ENCODE measurements around the gene CDC42EP4. TPM values are rescaled to one million over a fixed set of nuclear protein-coding genes. Genes with fewer than 3 reads are reported as not detected.

CDC42EP4 gene
- total RNA-seq, 1 donor from 2014 or later = 0.86 TPM

DNA sequence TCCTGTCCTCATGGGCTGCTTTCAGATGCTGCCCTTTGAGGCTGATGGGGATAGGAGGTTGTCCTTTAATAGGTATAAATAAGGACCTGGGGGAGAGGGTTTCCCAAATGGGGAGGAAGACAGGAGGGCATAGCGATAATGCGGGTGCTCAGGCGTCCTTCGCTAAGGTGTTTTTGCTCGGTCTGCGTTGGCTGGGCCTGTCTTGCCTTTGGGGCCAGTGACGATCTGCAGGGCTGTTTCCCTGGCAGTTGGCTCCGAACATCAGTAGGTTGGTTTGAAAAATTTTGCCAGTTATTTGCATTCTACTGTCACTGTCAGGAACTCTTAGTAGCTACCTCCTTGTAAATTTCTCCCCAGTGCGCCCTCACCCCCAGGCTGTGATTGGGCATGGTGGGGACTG lies 37.8 kb upstream of the CDC42EP4 start:
- no peaks in the 10 kb centered on the region for H3K9me3 Mint-ChIP-seq
- intact Hi-C loops (cut with micrococcal nuclease) = no loop called here
- H3K27ac Mint-ChIP-seq = no peak overlapping the region
- H3K27me3 Mint-ChIP-seq = no peaks in the 10 kb centered on the region
- H3K36me3 Mint-ChIP-seq (ENCODE audit: low read depth) = no peaks in the 10 kb centered on the region
- DNase-seq = no peak
- H3K4me1 Mint-ChIP-seq = no peaks in the 10 kb centered on the region
- no peak overlapping the region for H3K4me3 Mint-ChIP-seq

DNA sequence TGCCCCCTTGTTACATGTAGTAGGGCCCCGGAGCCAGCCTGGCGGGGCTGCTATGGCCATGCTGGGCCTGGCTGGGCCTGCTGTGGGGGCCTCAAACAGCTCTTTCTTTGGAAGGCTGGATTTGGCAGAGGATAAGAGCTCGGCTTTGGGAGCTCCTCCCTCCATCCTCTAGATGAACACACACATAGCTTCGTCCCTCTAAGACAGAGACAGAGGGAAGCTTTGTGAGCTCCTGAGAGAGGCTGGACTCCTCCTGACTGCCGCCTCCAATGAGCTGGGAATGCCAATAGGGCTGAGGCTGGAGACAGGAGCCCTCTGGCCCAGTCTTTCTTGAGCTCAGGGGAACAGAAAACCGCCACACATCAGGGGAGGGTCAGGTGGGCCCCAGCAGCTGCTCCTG lies 37.3 kb upstream of the CDC42EP4 start:
- H3K36me3 Mint-ChIP-seq (ENCODE audit: low read depth) = no peaks in the 10 kb centered on the region
- H3K4me1 Mint-ChIP-seq = no peaks in the 10 kb centered on the region
- H3K4me3 Mint-ChIP-seq = no peak overlapping the region
- no peak for DNase-seq
- H3K27me3 Mint-ChIP-seq = no peaks in the 10 kb centered on the region
- H3K27ac Mint-ChIP-seq = no peak overlapping the region
- intact Hi-C loops (cut with micrococcal nuclease) = no loop called here
- H3K9me3 Mint-ChIP-seq = no peaks in the 10 kb centered on the region

DNA sequence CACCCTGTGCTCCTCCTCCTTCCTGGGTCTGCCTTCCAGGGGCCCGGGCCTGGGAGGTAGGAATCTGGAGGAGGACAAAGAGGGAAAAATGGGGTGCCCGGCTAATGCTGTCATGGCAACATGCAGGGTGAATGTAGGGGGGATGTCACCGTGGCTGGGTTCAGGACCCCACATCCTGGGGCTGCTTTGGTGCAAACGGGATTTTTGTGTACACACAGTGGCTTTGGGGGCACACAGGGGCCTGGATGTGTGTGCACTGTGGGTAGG lies 37.0 kb upstream of the CDC42EP4 start:
- Mint-ChIP-seq H3K4me1 (no peaks in the 10 kb centered on the region), H3K36me3 (ENCODE audit: low read depth) (no peaks in the 10 kb centered on the region), H3K27me3 (no peaks in the 10 kb centered on the region), H3K27ac (no peak overlapping the region), H3K4me3 (no peak overlapping the region), H3K9me3 (no peaks in the 10 kb centered on the region)
- DNase-seq = no peak
- intact Hi-C loops (cut with micrococcal nuclease) = no loop called here

DNA sequence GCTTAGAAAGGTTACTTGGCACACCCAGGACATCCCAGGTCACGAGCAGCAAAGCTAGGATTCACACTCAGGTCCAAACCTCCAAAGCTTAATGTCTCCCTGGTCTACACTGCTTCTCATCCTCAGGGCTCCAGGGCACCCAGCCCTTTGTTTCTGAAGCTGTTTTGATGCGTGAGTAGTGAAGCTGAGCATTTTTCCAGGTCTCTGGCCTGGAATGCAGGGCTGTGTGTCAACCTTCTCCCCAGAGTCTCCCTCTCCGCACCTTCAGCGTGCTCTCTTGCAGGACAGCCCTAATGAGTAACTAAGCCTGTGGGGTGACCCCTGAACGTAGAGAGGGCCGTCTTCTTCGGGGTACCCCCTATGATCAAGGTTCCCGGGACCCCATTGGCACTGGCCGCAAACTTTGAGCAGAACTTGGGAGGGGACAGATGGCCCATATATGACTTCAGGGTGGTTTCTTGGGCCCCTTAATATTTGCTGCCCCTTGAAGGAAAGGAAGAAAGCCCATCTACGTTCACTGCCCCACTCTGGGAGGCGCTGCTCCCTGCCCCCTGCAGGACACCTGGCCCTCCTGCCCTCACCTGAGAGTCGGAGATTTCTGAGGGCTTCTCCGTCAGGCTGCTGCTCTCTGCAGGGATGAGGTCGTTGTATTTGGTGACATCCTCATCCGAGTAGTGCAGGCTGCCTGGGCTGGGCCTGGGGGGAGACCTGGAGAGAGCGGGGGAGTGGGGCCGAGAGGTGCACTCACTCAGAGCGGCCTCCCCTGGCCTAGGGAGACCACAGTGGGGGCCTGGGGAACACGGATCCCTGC lies 36.4 kb upstream of the CDC42EP4 start:
- Mint-ChIP-seq H3K4me1 (no peaks in the 10 kb centered on the region), H3K36me3 (ENCODE audit: low read depth) (no peaks in the 10 kb centered on the region), H3K27me3 (no peaks in the 10 kb centered on the region), H3K4me3 (no peak overlapping the region), H3K9me3 (no peaks in the 10 kb centered on the region), H3K27ac (no peak overlapping the region)
- intact Hi-C loops (cut with micrococcal nuclease) = no loop called here
- no peak for DNase-seq

DNA sequence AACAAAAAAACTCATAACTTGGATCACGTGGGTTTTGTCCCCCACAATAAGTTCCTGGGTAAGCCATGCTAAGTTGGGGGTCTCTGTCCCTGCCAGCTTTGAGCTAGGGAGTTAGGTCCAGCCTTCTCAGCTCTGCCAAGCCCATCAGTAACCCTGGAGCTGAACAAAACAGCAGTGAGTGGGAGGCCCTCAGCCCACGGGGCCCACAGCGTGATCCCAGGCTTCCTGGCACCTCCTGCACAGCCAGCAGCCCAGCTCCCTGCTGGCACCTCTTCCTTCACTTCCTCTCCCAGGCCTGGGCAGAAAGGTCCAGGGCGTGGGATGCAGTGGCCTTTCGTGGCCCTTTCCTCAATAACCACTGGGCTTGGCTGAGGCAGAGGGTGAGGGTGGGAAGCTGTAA lies 35.5 kb upstream of the CDC42EP4 start:
- H3K27me3 Mint-ChIP-seq = no peaks in the 10 kb centered on the region
- no peaks in the 10 kb centered on the region for H3K9me3 Mint-ChIP-seq
- H3K4me1 Mint-ChIP-seq = no peaks in the 10 kb centered on the region
- H3K27ac Mint-ChIP-seq = no peak overlapping the region
- no peak for DNase-seq
- intact Hi-C loops (cut with micrococcal nuclease) = no loop called here
- H3K4me3 Mint-ChIP-seq = no peak overlapping the region
- H3K36me3 Mint-ChIP-seq (ENCODE audit: low read depth) = no peaks in the 10 kb centered on the region

DNA sequence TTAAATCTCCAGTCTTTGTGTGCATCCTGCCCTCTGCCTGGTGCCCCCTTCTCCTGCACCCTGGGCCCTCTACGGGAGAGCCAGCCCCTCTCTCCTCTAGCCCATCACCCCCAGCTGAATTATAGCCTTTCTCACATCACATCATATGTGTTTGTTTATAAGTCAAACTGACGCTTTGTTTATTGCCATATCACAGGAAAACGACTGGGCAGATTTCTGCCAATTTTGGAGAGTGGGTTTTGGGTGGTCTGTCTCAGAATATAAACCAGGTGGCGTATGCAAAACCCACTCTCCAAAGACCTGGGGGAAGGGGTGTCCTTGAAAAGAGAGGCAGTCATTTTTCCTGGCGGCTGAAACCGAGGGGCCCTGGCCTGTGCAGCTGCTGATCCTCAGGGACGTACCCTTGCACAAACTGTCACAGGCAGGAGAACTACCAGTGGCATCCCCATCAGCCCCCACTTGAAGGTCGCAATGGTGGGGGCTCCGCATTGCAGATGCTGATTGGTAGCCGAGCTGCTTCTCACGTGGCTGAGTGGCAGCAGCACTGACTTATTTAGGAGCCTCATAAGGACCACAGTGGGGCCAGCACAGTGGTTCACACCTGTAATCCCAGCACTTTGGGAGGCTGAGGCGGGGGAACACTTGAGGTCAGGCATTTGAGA lies 34.8 kb upstream of the CDC42EP4 start:
- DNase-seq = no peak
- Mint-ChIP-seq H3K4me3 (no peak overlapping the region), H3K4me1 (no peaks in the 10 kb centered on the region), H3K36me3 (ENCODE audit: low read depth) (no peaks in the 10 kb centered on the region), H3K27me3 (no peaks in the 10 kb centered on the region), H3K27ac (no peak overlapping the region), H3K9me3 (no peaks in the 10 kb centered on the region)
- intact Hi-C loops (cut with micrococcal nuclease) = no loop called here

DNA sequence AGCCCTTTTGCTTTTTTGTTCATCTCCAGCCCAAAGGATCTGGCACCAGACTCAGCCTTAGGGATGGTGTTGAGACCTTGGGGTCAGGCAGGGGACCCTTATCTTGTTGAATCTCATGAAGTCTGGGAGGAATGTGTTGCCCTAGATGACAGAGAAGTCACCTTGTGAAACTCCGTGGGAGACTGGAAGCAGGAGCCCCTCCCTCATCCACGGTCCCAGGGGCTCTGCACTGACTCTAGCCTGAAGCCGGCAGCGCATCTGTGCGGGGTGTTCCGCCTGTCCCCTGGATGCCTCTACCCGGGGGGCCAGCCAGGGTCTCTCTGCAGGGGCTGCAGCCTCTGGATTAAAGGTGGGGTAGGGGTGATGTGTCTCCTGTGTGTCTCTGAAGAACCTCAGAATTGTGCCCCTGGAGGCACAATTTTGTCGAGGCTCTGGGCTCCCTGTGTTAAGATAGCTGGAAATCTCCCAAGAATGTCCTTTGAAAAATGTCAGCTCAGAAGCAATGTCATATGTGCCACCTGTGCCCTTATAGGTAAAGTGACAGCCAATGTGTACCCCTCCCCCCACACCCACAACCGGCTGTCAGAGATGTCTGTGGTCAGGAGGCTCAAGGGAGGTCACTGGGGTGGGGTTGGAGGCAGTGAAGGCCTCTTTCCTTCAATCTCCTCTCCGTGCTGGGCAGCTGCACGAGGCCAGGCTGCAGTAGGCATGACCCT lies 32.1 kb upstream of the CDC42EP4 start:
- H3K4me3 Mint-ChIP-seq = no peak overlapping the region
- DNase-seq = no peak
- no peaks in the 10 kb centered on the region for H3K27me3 Mint-ChIP-seq
- H3K9me3 Mint-ChIP-seq = no peaks in the 10 kb centered on the region
- no peaks in the 10 kb centered on the region for H3K36me3 Mint-ChIP-seq (ENCODE audit: low read depth)
- intact Hi-C loops (cut with micrococcal nuclease) = no loop called here
- peaks cover 2% of the 10 kb centered on the region for H3K4me1 Mint-ChIP-seq
- no peak overlapping the region for H3K27ac Mint-ChIP-seq

DNA sequence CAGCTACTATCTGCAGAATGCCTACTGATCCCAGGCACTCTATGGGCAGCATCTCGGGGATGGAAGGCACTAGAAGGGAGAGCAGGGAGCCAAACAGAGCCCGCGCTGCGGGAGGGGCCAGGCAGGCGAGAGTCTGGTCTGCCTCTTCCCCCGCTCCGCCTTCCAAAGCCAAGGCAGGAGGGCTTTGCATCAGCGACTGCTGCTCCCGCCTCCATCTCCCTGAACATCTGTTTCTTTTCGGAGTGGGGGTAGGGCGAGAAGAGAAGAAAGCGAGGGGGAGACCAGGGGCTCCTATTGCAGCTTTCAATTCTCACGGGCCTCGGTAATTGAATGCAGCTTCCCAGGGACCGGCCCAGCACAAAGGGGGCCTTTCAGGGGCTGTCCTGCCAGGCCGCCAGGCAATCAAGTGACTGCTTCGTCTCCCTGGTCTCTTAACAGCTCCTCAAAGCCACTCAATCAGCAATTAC lies 31.4 kb upstream of the CDC42EP4 start:
- no peaks in the 10 kb centered on the region for H3K36me3 Mint-ChIP-seq (ENCODE audit: low read depth)
- H3K27me3 Mint-ChIP-seq = no peaks in the 10 kb centered on the region
- intact Hi-C loops (cut with micrococcal nuclease) = no loop called here
- no peak overlapping the region for H3K27ac Mint-ChIP-seq
- no peak for DNase-seq
- no peak overlapping the region for H3K4me3 Mint-ChIP-seq
- peaks cover 2% of the 10 kb centered on the region for H3K4me1 Mint-ChIP-seq
- no peaks in the 10 kb centered on the region for H3K9me3 Mint-ChIP-seq

DNA sequence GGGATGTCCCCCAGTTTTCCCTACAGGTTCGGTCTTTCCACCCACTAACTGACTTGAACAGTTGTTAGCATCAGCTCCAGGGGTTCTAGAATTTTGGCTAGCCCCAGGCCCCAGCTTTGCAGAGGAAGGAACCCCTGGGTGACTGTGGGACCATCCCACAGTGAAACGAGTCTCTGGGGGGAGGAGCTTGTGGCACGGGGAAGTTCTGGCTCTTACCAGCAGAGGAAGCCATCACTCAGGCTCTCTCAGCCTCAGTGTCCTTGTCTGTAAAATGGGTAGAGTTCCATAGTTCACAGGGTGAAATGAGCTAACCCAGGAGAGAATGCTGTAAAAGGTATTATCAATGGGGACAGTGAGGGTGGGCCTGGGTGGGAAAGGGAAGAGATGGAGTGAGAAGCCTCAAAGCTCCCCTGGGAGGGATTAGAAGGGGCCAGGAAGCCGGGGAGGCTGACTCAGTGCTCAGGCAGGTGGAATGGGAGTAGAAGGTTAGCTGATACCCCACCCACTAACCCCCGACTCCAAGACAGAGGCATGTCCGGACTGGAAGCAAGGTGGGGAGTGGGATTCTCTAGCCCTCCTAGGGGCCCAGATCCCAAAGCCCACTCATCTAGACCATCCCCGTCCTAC lies 30.9 kb upstream of the CDC42EP4 start:
- no peak overlapping the region for H3K27ac Mint-ChIP-seq
- no peaks in the 10 kb centered on the region for H3K9me3 Mint-ChIP-seq
- peaks cover 2% of the 10 kb centered on the region for H3K4me1 Mint-ChIP-seq
- no peak for DNase-seq
- intact Hi-C loops (cut with micrococcal nuclease) = no loop called here
- no peak overlapping the region for H3K4me3 Mint-ChIP-seq
- no peaks in the 10 kb centered on the region for H3K27me3 Mint-ChIP-seq
- no peaks in the 10 kb centered on the region for H3K36me3 Mint-ChIP-seq (ENCODE audit: low read depth)

DNA sequence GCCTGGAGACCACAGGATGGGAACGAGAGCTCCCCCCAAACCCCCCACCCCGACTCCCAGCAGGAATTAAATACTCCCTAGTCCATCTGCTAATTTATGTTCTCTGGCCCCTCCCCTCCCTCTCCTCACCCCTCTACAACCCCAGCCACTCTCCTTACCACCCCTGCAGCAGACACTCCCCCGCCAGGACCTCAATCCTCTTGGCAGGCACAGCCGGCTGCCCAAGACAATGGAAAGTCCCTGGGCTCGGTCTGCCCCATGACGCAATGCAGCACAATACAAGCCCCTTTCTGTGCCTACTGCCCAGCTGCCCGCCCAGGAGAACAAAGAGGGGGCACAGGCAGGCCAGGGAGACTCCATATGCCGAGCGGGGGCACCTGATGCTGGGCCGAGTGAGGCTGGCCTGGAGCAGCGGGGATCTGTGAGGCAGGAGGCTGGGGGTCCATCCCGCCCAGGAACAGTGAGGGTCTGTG lies 30.3 kb upstream of the CDC42EP4 start:
- H3K4me3 Mint-ChIP-seq = no peak overlapping the region
- intact Hi-C loops (cut with micrococcal nuclease) = no loop called here
- H3K4me1 Mint-ChIP-seq = peaks cover 2% of the 10 kb centered on the region
- no peaks in the 10 kb centered on the region for H3K27me3 Mint-ChIP-seq
- no peaks in the 10 kb centered on the region for H3K9me3 Mint-ChIP-seq
- no peak for DNase-seq
- no peak overlapping the region for H3K27ac Mint-ChIP-seq
- H3K36me3 Mint-ChIP-seq (ENCODE audit: low read depth) = no peaks in the 10 kb centered on the region

DNA sequence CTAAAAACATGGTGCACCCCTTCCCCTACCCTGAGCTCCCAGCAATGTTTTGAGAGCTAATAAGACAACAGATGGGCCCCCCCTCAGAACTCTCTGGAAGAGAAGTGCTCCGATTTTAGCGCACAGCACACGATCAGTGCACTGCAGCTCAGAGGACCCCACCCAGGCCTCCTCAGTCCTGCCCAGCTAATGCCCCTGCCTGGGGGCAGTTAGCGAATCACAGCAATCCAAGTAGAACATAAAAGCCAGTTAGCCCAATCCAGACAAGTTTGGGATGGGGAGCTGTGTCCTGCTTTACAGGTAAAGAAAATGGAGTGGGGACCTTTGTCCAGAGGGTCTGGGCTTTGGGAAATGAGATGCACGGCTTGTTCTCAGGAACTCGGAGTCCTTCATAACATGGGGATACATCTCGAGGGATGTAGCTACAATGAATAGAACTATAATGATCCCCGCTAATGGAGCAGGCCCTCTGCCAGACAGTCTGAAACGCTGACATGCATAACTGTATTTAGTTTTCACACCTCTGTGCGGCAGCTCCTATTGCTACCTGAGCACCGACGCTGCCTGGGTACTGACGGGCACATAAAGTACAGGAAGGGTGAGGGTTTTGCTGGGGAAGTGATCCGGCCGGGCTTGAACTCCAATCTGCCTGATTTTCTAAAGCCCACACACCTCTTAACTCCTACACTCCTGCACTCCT lies 29.7 kb upstream of the CDC42EP4 start:
- intact Hi-C loops (cut with micrococcal nuclease) = no loop called here
- DNase-seq = no peak
- Mint-ChIP-seq H3K4me1 (peaks cover 2% of the 10 kb centered on the region), H3K9me3 (no peaks in the 10 kb centered on the region), H3K27ac (no peak overlapping the region), H3K27me3 (no peaks in the 10 kb centered on the region), H3K36me3 (ENCODE audit: low read depth) (no peaks in the 10 kb centered on the region), H3K4me3 (no peak overlapping the region)

DNA sequence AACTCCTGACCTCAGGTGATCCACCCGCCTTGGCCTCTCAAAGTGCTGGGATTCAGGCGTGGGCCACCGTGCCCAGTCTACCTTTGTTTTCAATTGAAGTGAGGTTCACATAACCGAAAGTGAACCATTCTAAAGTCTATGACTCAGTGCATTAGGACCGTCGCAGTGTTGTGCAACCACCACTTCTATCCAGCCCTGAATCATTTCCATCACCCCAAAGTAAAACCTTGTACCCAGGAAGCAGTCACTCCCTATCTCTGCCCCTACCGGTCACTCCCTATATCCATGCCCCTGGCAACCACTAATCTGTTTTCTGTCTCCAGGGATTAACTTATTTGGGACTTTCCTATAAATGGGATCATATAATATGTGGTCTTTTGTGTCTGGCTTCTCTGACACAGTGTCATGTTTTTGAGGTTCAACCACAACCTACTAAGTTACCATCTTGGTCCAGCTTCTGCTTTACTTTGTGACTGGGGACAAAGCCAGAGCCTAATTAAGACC lies 28.3 kb upstream of the CDC42EP4 start:
- Mint-ChIP-seq H3K9me3 (no peaks in the 10 kb centered on the region), H3K36me3 (ENCODE audit: low read depth) (no peaks in the 10 kb centered on the region), H3K27ac (no peak overlapping the region), H3K4me1 (peaks cover 2% of the 10 kb centered on the region), H3K4me3 (no peak overlapping the region), H3K27me3 (no peaks in the 10 kb centered on the region)
- no peak for DNase-seq
- intact Hi-C loops (cut with micrococcal nuclease) = no loop called here

DNA sequence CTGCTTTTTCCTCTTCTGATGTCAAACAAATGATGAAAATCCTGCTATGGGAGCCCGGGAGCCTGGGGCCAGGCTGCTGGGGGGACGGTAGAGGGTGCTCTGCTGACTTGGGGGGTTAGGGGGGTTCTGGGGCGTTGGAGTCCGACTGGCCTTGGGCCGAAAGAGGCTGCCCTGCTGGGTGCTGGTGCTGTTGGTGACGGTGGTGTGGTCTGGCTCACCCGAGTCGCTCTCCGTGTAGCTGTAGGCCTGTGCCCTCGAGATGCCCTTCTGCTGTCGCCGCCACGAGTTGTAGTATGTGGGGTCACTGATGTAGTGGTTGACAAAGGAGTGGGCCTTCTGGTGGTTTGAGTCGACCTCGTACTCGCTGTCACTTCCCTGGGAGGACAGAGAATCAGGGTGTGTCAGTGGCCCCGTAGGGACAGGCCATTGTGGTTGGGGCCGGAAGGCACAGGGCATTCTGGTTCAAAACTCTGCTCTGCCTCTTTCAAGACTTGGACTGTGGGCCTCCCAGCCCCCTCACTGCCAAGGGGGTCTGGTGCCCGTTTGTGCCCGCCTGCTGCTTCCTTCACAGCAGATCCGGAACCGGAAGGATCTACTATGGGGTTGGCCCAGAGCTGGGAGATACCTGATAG lies 26.9 kb upstream of the CDC42EP4 start:
- H3K9me3 Mint-ChIP-seq = no peaks in the 10 kb centered on the region
- H3K36me3 Mint-ChIP-seq (ENCODE audit: low read depth) = no peaks in the 10 kb centered on the region
- H3K4me1 Mint-ChIP-seq = peaks cover 2% of the 10 kb centered on the region
- no peak overlapping the region for H3K27ac Mint-ChIP-seq
- DNase-seq = no peak
- H3K27me3 Mint-ChIP-seq = no peaks in the 10 kb centered on the region
- intact Hi-C loops (cut with micrococcal nuclease) = no loop called here
- no peak overlapping the region for H3K4me3 Mint-ChIP-seq
